Endothelial cell of umbilical vein (primary cell): ENCODE results near the gene GPX7.

ENCODE experiments used
- EZH2 ChIP-seq: IDR thresholded peaks from 2 replicates; pipeline ENCODE4 v1.6.1; 2012; ENCODE audit warnings: borderline replicate concordance, low read depth, mild to moderate bottlenecking, moderate library complexity, low read length, inconsistent platforms; ENCODE audit not compliant: severe bottlenecking
- MYC ChIP-seq: IDR thresholded peaks from one replicate; pipeline ENCODE4 v1.6.1; 2011; ENCODE audit warnings: mild to moderate bottlenecking, low read depth, low read length
- POLR2A ChIP-seq: IDR thresholded peaks from 2 replicates; pipeline ENCODE4 v1.6.1; 2012; ENCODE audit warnings: low read depth, mild to moderate bottlenecking, control low read depth, low read length
- POLR2AphosphoS5 ChIP-seq: IDR thresholded peaks from 2 replicates; pipeline ENCODE4 v1.6.1; 2012; ENCODE audit warnings: low read depth, mild to moderate bottlenecking, control low read depth, low read length, moderate library complexity; ENCODE audit not compliant: insufficient read depth
- TF ChIP-seq, protein P1 (sequence below), 2 donors: IDR thresholded peaks; 1 replicate in 1 of 2; 2 replicates in 1 of 2; pipeline ENCODE4 v1.5.1; 2011; ENCODE audit warnings: low read length in 2 of 2, mild to moderate bottlenecking in 2 of 2, moderate library complexity in 2 of 2, control low read depth in 1 of 2, inconsistent platforms in 1 of 2, low read depth in 1 of 2; ENCODE audit not compliant: insufficient read depth in 1 of 2; ENCODE audit errors: extremely low read depth in 1 of 2

DNA sequence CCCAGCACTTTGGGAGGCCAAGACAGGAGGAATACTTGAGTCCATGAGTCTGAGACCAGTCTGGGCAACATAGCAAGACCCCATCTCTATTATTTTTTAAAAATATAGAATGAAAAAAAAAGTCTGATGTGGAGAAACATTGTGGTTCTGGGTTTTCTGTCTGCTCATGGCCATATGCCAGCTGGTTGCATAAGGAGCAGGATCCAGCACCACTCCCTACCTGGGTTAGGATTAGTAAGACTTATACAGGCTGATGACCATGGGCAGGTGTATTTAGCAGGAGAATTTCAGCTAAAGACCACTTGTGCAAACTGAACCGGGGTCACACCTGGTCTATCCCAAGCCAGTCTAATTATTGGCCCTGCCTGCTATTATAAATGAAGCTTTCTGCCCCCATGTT is 16.7 kb upstream of the GPX7 start:
- TF ChIP-seq, protein P1, sequence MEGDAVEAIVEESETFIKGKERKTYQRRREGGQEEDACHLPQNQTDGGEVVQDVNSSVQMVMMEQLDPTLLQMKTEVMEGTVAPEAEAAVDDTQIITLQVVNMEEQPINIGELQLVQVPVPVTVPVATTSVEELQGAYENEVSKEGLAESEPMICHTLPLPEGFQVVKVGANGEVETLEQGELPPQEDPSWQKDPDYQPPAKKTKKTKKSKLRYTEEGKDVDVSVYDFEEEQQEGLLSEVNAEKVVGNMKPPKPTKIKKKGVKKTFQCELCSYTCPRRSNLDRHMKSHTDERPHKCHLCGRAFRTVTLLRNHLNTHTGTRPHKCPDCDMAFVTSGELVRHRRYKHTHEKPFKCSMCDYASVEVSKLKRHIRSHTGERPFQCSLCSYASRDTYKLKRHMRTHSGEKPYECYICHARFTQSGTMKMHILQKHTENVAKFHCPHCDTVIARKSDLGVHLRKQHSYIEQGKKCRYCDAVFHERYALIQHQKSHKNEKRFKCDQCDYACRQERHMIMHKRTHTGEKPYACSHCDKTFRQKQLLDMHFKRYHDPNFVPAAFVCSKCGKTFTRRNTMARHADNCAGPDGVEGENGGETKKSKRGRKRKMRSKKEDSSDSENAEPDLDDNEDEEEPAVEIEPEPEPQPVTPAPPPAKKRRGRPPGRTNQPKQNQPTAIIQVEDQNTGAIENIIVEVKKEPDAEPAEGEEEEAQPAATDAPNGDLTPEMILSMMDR (IDR thresholded peaks at IDR 0.05; ENCODE audit: extremely low read depth in 1 of 2, insufficient read depth in 1 of 2, low read depth in 1 of 2, low read length in 2 of 2) = no peak
- TF ChIP-seq POLR2A = no peak
- no peak for TF ChIP-seq EZH2
- no peak for TF ChIP-seq MYC
- TF ChIP-seq POLR2AphosphoS5 = no peak
